GM12878 (cell line): ENCODE measurements around the gene PMEL. TPM values are rescaled to one million over a fixed set of nuclear protein-coding genes. Genes with fewer than 3 reads are reported as not detected.

Experiments used
- ATAC-seq: fragments of 200-7000 bp; cut with Tn5 transposase; 3 replicates; pipeline ENCODE4 v1.9.1; 2020; ENCODE audit warnings: mild to moderate bottlenecking, moderate library complexity
- BruUV-seq: library from RNA; stranded (reverse); fragments of 400-500 nt; replicated peaks from 2 replicates; lab custom pipeline; 2021; lab: Mats Ljungman, UMichigan
- CTCF ChIA-PET: fragments of 300-600 bp; sonication (Branson Sonifier 250); formaldehyde crosslinking; extraction: SDS; loops from one replicate; lab custom pipeline; 2021; ENCODE audit warnings: inconsistent platforms; lab: Yijun Ruan, JAX
- POLR2A ChIA-PET: fragments of 350-600 bp; formaldehyde crosslinking; extraction: SDS; loops from one replicate; lab custom pipeline; 2021; ENCODE audit warnings: inconsistent platforms; lab: Charles Lee
- RAD21 ChIA-PET: fragments of 300-600 bp; sonication (Branson Sonifier 250); formaldehyde crosslinking; loops from one replicate; lab custom pipeline; 2023; ENCODE audit warnings: antibody characterized with exemption; ENCODE audit not compliant: unreplicated experiment; lab: Charles Lee
- SMC1A ChIA-PET: fragments of 300-600 bp; sonication (Branson Sonifier 250); formaldehyde crosslinking; loops from one replicate; lab custom pipeline; 2023; ENCODE audit not compliant: unreplicated experiment, uncharacterized antibody; lab: Charles Lee
- DNase-seq: peaks from one replicate; pipeline ENCODE4 v3.0.0-alpha.2; 2011; ENCODE audit warnings: low read depth, low spot score
- FAIRE-seq: peaks from 3 replicates; lab custom pipeline; 2011; peaks lifted over from hg19 to GRCh38; lab: Jason Lieb, UNC
- H2AFZ ChIP-seq: 2 replicates; pipeline ENCODE4 v1.6.0; 2011; ENCODE audit warnings: low read depth, low read length, control low read depth; ENCODE audit not compliant: control insufficient read depth
- H3K27ac ChIP-seq: 2 replicates; pipeline ENCODE4 v1.5.1; 2011; ENCODE audit warnings: control low read depth; ENCODE audit not compliant: control insufficient read depth, insufficient read depth
- H3K27me3 ChIP-seq, 2 experiments: replicated peaks in 1 of 2; 2 replicates each; pipeline versions ENCODE4 v1.6.0 to v1.6.1; 2011; ENCODE audit warnings: low read length in 1 of 2; ENCODE audit not compliant: control insufficient read depth in 2 of 2, insufficient read depth in 2 of 2
- H3K36me3 ChIP-seq, 2 experiments: 2 replicates each; pipeline ENCODE4 v1.5.1; 2011; ENCODE audit warnings: low read length in 1 of 2; ENCODE audit not compliant: control insufficient read depth in 2 of 2, insufficient read depth in 2 of 2
- H3K4me1 ChIP-seq: 2 replicates; pipeline ENCODE4 v1.6.1; 2011; ENCODE audit warnings: mild to moderate bottlenecking, low read length, moderate library complexity, mixed read lengths; ENCODE audit not compliant: control insufficient read depth, insufficient read depth
- H3K4me2 ChIP-seq: 2 replicates; pipeline ENCODE4 v1.6.0; 2011; ENCODE audit warnings: control low read depth; ENCODE audit not compliant: control insufficient read depth, insufficient read depth
- H3K4me3 ChIP-seq: fragments of 200-600 bp; sonication (generic); 2 replicates; pipeline ENCODE4 v1.5.1; 2016
- H3K79me2 ChIP-seq: 2 replicates; pipeline ENCODE4 v1.6.0; 2011; ENCODE audit warnings: low read length; ENCODE audit not compliant: control insufficient read depth, insufficient read depth
- H3K9ac ChIP-seq: 2 replicates; pipeline ENCODE4 v1.8.0; 2011; ENCODE audit warnings: low read length, control low read depth, mixed read lengths; ENCODE audit not compliant: control insufficient read depth, insufficient read depth
- H3K9me3 ChIP-seq: replicated peaks from 3 replicates; pipeline ENCODE4 v1.5.1; 2011; ENCODE audit warnings: mild to moderate bottlenecking, low read length; ENCODE audit not compliant: control insufficient read depth, insufficient read depth
- H4K20me1 ChIP-seq: 2 replicates; pipeline ENCODE4 v1.6.0; 2011; ENCODE audit not compliant: control insufficient read depth, insufficient read depth
- BHLHE40 ChIP-seq, 2 experiments: fragments of 450-650 bp in 1 of 2; IDR thresholded peaks; 2 replicates each; pipeline ENCODE4 v1.6.1; 2011 to 2017; ENCODE audit warnings: low read depth in 2 of 2, borderline replicate concordance in 1 of 2, improper control_type of control experiment in 1 of 2, low read length in 1 of 2, mild to moderate bottlenecking in 1 of 2
- IKZF1 ChIP-seq: fragments of 450-650 bp; conservative IDR thresholded peaks from 2 replicates; pipeline ENCODE4 v1.6.1; 2017; ENCODE audit warnings: antibody characterized with exemption, mild to moderate bottlenecking
- IKZF2 ChIP-seq, 2 experiments: fragments of 450-650 bp; IDR thresholded peaks; 2 replicates each; pipeline ENCODE4 v1.6.1; 2017; ENCODE audit warnings: mild to moderate bottlenecking in 2 of 2, moderate library complexity in 2 of 2
- KDM1A ChIP-seq: fragments of 200-600 bp; sonication (generic); IDR thresholded peaks from 2 replicates; pipeline ENCODE4 v1.6.1; 2016; ENCODE audit warnings: borderline replicate concordance
- MTA2 ChIP-seq: fragments of 450-650 bp; IDR thresholded peaks from 2 replicates; pipeline ENCODE4 v1.6.1; 2016; ENCODE audit warnings: low read depth, mild to moderate bottlenecking, moderate library complexity
- MYC ChIP-seq: IDR thresholded peaks from 2 replicates; pipeline ENCODE4 v1.6.1; 2011; ENCODE audit warnings: mild to moderate bottlenecking, low read length, moderate library complexity, inconsistent platforms; ENCODE audit not compliant: insufficient read depth, insufficient replicate concordance, insufficient read length, severe bottlenecking
- PKNOX1 ChIP-seq: fragments of 450-650 bp; IDR thresholded peaks from 2 replicates; pipeline ENCODE4 v1.6.1; 2016; ENCODE audit warnings: mild to moderate bottlenecking
- RELB ChIP-seq: fragments of 450-650 bp; IDR thresholded peaks from 2 replicates; pipeline ENCODE4 v1.6.1; 2017; ENCODE audit warnings: low read depth, mild to moderate bottlenecking, moderate library complexity
- SPI1 ChIP-seq: IDR thresholded peaks from 2 replicates; pipeline ENCODE4 v1.6.1; 2011; ENCODE audit warnings: low read depth, mild to moderate bottlenecking, low read length, moderate library complexity, borderline replicate concordance; ENCODE audit not compliant: insufficient read depth
- WGBS: methylation state at CpG from one replicate; pipeline ENCODE4 v1.1.6; 2016; ENCODE audit warnings: low lambda C conversion rate; ENCODE audit not compliant: insufficient replicate concordance, insufficient coverage; ENCODE audit errors: missing lambda C conversion rate; 5-methylcytosine and 5-hydroxymethylcytosine counted together
- in situ Hi-C: fragments of 300-500 bp; cut with MboI; formaldehyde crosslinking; loops from 9 replicates; pipeline ENCODE4 v1.14.3; 2018; ENCODE audit warnings: mixed read lengths
- intact Hi-C: fragments of 100-400 bp; cut with micrococcal nuclease; formaldehyde crosslinking; loops from one replicate; pipeline ENCODE4 v1.14.2; 2022; ENCODE audit not compliant: unreplicated experiment
- polyA plus RNA-seq, 11 experiments: library from polyadenylated mRNA; depleted of rRNA in 4 of 11; unstranded in 6 of 11; stranded (reverse) in 5 of 11; fragments of >200 nt; fragmentation: Nextera tagmentation in 4 of 11; fragmentation: Illumina TruSeq in 1 of 11; extraction: Ambion mirVana in 4 of 11; extraction: Trizol in 1 of 11; gene quantifications; 1 replicate in 1 of 11; 2 replicates in 10 of 11; pipeline versions ENCODE4 v1.2.1 to v1.2.3, GENCODE V29; 2011 to 2016; ENCODE audit warnings: inconsistent platforms in 2 of 11, missing spikeins in 2 of 11, low read depth in 1 of 11
- total RNA-seq, 4 experiments: library from RNA; depleted of rRNA in 3 of 4; stranded (reverse); fragments of >200 nt in 3 of 4; fragmentation: Illumina TruSeq in 1 of 4; extraction: Trizol in 1 of 4; gene quantifications; 2 replicates each; pipeline versions ENCODE4 v1.2.1 to v1.2.3, GENCODE V29; 2013 to 2021

Gene PMEL
- total and polyA plus RNA-seq, 10 of the 15 experiments (the other 5 are each of a cell fraction or from before 2014, with no cell fraction given): 0.32 to 1.6 (median 0.56) TPM

DNA sequence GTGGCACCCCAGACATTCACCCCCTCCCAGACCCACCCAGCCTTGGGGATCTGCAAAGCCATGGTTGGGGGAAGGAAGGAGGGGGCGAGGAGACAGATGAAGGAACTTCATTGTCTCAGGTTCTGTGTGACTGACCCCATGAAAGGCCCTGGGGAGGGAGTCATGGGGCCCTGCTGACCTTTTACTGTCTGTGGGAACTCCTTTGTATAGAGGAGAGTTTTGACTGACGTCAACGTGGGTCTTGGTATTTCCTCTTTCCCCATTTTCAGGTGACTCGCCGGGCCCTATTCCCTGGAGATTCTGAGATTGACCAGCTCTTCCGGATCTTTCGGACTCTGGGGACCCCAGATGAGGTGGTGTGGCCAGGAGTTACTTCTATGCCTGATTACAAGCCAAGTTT, 4.9 kb upstream of the PMEL start (continued):
- TF ChIP-seq PKNOX1: peak; percentile 20; the same call in 1 of the 2 replicates
- TF ChIP-seq IKZF2 (IDR thresholded peaks at IDR 0.05): peak; percentile 29 to 70; a peak in 2 of 4 replicates
- no peak for TF ChIP-seq MTA2
- TF ChIP-seq IKZF1: peak; percentile 60
- no peak for TF ChIP-seq KDM1A
- TF ChIP-seq MYC: no peak
- TF ChIP-seq BHLHE40 (IDR thresholded peaks at IDR 0.05; ENCODE audit: borderline replicate concordance in 1 of 2, low read depth in 2 of 2, low read length in 1 of 2): peak in 1 of 2 experiments; percentile 21; a peak in 1 of 4 replicates
- no peak for TF ChIP-seq RELB

- no peak overlapping the region for H3K9ac ChIP-seq
- H3K27me3 ChIP-seq: no peaks in the 10 kb centered on the region
- peaks cover 37% of the 10 kb centered on the region for H3K79me2 ChIP-seq
- H3K9me3 ChIP-seq: no peaks in the 10 kb centered on the region
- peaks cover 0 to 7% of the 10 kb centered on the region in 2 experiments; a peak in 3 of 4 replicates for H3K36me3 ChIP-seq
- no peak overlapping the region for H2AFZ ChIP-seq
- no peak overlapping the region; the same call in 1 of the 2 replicates for H3K4me3 ChIP-seq
- CTCF ChIA-PET: interaction anchor here (0.6 to 2.4 kb wide), 12 partner anchors 9 to 231 kb away, joined by 3 to 17 read pairs (median 4); partner anchors contain the start of gene DGKA
- TF ChIP-seq SPI1 (0 out of 2 replicates have a peak, but pooled peaks have one; percentile 10), RELB (no peak), IKZF1 (0 out of 2 replicates have a peak, but pooled peaks have one; percentile 9)
- no peak for FAIRE-seq
- no peak overlapping the region for H3K27ac ChIP-seq
- H3K4me1 ChIP-seq: peaks cover 15% of the 10 kb centered on the region
- 87% methylated on average over 4 of the region's 4 CpGs for WGBS
- ATAC-seq: no peak
- no peak for DNase-seq
- POLR2A ChIA-PET: interaction anchor here (0.6 to 2.5 kb wide), 10 partner anchors 9 to 225 kb away, joined by 3 to 27 read pairs (median 4); partner anchors contain the start of genes DNAJC14, ORMDL2 and SARNP
- peak overlapping the region; percentile 100 for H3K4me2 ChIP-seq
- intact Hi-C loops (no loop called here), in situ Hi-C loops (no loop called here)
- no peaks in the 10 kb centered on the region for H4K20me1 ChIP-seq
- SMC1A ChIA-PET: interaction anchor here (0.7 to 3.1 kb wide), 5 partner anchors 8 to 245 kb away, joined by 3 to 25 read pairs (median 4); no protein-coding TSS in a partner anchor
- RAD21 ChIA-PET: interaction anchor here (0.7 to 2.8 kb wide), 4 partner anchors 13 to 140 kb away, joined by 3 to 15 read pairs (median 6); partner anchors contain the start of gene DNAJC14
- BruUV-seq: no TSS peak
These were observed 3.5 kb upstream of the PMEL start for GRCh38 chr12:55969356-55969755.
